PFSK-1 (cell line): ENCODE results near the gene CDH8.

Experiments used
- FOXP2 ChIP-seq: optimal IDR thresholded peaks from 2 replicates; pipeline ENCODE3; 2011; ENCODE audit warnings: borderline replicate concordance, control low read depth, inconsistent platforms; ENCODE audit not compliant: insufficient read depth; ENCODE audit errors: extremely low read length, extremely low read depth
- POLR2AphosphoS5 ChIP-seq: IDR thresholded peaks from 2 replicates; pipeline ENCODE4 v1.6.1; 2012; ENCODE audit warnings: low read depth, mild to moderate bottlenecking, control low read depth, low read length, moderate library complexity
- SIN3A ChIP-seq: IDR thresholded peaks from 2 replicates; pipeline ENCODE4 v1.6.1; 2012; ENCODE audit warnings: mild to moderate bottlenecking, low read length, moderate library complexity, borderline replicate concordance; ENCODE audit not compliant: insufficient read depth
- TAF1 ChIP-seq: IDR thresholded peaks from 2 replicates; pipeline ENCODE4 v1.6.1; 2012; ENCODE audit warnings: low read length, control low read depth, borderline replicate concordance; ENCODE audit not compliant: insufficient read depth
- TF ChIP-seq, protein P1 (sequence below), 2 experiments: IDR thresholded peaks; 2 replicates each; pipeline versions ENCODE4 v1.6.1 to v1.8.0; 2011 to 2012; ENCODE audit warnings: low read depth in 2 of 2, low read length in 2 of 2, control low read depth in 1 of 2, inconsistent platforms in 1 of 2, mild to moderate bottlenecking in 1 of 2, moderate library complexity in 1 of 2; ENCODE audit not compliant: insufficient read depth in 1 of 2

CDH8 gene

DNA sequence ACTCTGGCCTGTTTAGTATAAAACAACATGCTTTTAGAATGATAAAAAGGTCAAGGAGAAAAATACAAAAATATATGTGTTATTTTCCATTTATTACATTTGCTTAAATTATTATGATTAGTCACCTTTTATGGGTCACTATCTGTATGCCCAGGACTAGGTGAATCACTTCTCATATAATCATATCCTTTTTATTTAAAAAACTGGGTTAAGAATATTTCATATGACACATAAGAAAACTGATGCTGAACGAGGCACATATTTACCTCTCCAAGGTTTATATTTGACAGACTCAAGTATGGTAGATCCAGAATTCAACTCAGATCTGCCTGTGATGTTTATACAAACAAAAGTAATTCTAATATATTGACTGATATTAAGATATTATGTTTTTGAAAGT lies 134.5 kb downstream of the CDH8 start:
- TF ChIP-seq TAF1 = no peak
- TF ChIP-seq, protein P1, sequence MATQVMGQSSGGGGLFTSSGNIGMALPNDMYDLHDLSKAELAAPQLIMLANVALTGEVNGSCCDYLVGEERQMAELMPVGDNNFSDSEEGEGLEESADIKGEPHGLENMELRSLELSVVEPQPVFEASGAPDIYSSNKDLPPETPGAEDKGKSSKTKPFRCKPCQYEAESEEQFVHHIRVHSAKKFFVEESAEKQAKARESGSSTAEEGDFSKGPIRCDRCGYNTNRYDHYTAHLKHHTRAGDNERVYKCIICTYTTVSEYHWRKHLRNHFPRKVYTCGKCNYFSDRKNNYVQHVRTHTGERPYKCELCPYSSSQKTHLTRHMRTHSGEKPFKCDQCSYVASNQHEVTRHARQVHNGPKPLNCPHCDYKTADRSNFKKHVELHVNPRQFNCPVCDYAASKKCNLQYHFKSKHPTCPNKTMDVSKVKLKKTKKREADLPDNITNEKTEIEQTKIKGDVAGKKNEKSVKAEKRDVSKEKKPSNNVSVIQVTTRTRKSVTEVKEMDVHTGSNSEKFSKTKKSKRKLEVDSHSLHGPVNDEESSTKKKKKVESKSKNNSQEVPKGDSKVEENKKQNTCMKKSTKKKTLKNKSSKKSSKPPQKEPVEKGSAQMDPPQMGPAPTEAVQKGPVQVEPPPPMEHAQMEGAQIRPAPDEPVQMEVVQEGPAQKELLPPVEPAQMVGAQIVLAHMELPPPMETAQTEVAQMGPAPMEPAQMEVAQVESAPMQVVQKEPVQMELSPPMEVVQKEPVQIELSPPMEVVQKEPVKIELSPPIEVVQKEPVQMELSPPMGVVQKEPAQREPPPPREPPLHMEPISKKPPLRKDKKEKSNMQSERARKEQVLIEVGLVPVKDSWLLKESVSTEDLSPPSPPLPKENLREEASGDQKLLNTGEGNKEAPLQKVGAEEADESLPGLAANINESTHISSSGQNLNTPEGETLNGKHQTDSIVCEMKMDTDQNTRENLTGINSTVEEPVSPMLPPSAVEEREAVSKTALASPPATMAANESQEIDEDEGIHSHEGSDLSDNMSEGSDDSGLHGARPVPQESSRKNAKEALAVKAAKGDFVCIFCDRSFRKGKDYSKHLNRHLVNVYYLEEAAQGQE (IDR thresholded peaks at IDR 0.05; ENCODE audit: insufficient read depth in 1 of 2, low read depth in 2 of 2, low read length in 2 of 2) = no peak
- no peak for TF ChIP-seq FOXP2
- TF ChIP-seq SIN3A = no peak
- no peak for TF ChIP-seq POLR2AphosphoS5

DNA sequence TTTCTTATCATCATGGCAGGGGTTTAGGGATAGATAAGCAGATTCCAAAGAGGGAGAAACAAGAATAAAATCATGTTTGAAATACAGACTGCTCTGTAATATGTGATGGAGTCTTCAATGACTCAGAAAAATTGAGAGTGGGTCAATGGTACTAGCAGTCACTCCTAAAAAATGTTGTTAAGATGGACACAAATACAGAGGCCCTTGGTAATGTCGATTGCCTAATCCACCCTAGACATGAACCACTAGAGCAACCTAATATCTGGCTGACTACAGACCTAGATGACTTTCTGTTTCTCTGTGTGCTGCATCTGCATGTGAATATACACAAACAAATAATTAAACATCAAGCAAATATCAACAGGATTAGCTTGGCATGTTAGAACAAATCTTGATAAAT lies 135.8 kb downstream of the CDH8 start:
- TF ChIP-seq POLR2AphosphoS5 = no peak
- TF ChIP-seq FOXP2 = no peak
- TF ChIP-seq SIN3A = no peak
- TF ChIP-seq TAF1 = no peak
- TF ChIP-seq, protein P1 (IDR thresholded peaks at IDR 0.05; ENCODE audit: insufficient read depth in 1 of 2, low read depth in 2 of 2, low read length in 2 of 2) = no peak

- no peak for TF ChIP-seq FOXP2
- no peak for TF ChIP-seq POLR2AphosphoS5
- TF ChIP-seq, protein P1 (IDR thresholded peaks at IDR 0.05; ENCODE audit: insufficient read depth in 1 of 2, low read depth in 2 of 2, low read length in 2 of 2) = no peak
- TF ChIP-seq SIN3A = no peak
- no peak for TF ChIP-seq TAF1
Measured at GRCh38 chr16:61897657-61898056, 138.6 kb downstream of the CDH8 start.

- no peak for TF ChIP-seq TAF1
- TF ChIP-seq, protein P1 (IDR thresholded peaks at IDR 0.05; ENCODE audit: insufficient read depth in 1 of 2, low read depth in 2 of 2, low read length in 2 of 2) = no peak
- TF ChIP-seq POLR2AphosphoS5 = no peak
- no peak for TF ChIP-seq SIN3A
- no peak for TF ChIP-seq FOXP2
Measured at GRCh38 chr16:61892531-61892930, 143.7 kb downstream of the CDH8 start.

DNA sequence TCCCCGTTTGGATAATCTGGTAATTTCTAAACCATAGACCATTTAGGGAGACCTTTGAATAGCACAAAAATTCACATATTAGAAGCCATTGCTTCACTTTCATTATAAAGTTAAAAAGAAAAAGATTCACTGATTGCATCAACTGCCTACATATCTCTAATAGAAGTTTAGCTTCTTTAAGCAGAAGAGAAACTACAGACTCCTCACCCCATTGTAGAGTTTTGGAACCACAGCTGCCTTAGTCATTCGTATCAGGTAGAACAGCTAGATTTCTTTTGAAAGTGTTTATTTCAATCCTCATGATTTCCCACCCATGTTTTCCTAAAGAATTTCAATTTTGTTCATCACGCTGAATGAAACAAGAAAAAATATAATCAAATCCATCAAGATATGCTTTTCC lies 144.8 kb downstream of the CDH8 start:
- no peak for TF ChIP-seq FOXP2
- TF ChIP-seq, protein P1 (IDR thresholded peaks at IDR 0.05; ENCODE audit: insufficient read depth in 1 of 2, low read depth in 2 of 2, low read length in 2 of 2) = no peak
- TF ChIP-seq POLR2AphosphoS5 = no peak
- TF ChIP-seq TAF1 = no peak
- no peak for TF ChIP-seq SIN3A
